ENCODE results near the gene HMCN2. TPM values are rescaled to one million over a fixed set of nuclear protein-coding genes. Genes with fewer than 3 reads are reported as not detected.

Gene HMCN2
- total RNA-seq, 1 experiment from 2014 or later, result 5.6 TPM

DNA sequence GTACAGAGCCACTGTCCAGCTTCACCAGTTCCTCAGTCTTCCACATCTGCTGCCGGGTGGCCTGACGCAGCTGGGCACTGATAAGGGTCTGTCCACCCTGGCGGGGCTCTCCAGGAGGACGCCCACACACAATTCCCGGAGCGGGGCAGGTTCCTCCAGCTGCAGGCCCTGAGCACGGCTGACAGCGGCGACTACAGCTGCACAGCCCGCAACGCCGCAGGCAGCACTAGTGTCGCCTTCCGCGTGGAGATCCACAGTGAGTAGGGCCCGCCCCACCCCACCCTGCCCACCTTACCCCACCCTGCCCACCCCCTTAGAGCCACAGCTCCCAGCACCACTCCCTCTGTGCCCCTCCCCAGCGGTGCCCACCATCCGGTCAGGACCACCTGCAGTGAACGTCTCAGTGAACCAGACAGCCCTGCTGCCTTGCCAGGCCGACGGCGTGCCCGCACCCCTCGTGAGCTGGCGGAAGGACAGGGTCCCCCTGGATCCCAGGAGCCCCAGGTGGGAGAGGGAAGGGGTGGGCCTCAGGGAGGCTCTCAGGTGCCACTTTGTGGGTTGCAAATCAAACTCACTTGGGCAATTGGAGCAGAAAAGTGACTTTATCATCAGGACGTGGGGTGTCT, 130.4 kb downstream of the HMCN2 start:
- Mint-ChIP-seq H3K27ac (no peak overlapping the region), H3K36me3 (peaks cover 5% of the 10 kb centered on the region; the same call in 1 of the 2 replicates), H3K9me3 (peaks cover 4% of the 10 kb centered on the region; the same call in 1 of the 2 replicates), H3K4me1 (peaks cover 6% of the 10 kb centered on the region), H3K27me3 (ENCODE audit: low read depth) (no peaks in the 10 kb centered on the region), H3K4me3 (no peak overlapping the region)
- CTCF ChIA-PET, result interaction anchor here (0.6 to 1.0 kb wide), 2 partner anchors 160 to 1060 kb away, joined by 3 read pairs; no protein-coding TSS in a partner anchor
- no peak for TF ChIP-seq NR3C1 (CRISPR knock-in tag; conservative IDR thresholded peaks at IDR 0.05; ENCODE audit: low read depth)
- TF ChIP-seq, protein P1, sequence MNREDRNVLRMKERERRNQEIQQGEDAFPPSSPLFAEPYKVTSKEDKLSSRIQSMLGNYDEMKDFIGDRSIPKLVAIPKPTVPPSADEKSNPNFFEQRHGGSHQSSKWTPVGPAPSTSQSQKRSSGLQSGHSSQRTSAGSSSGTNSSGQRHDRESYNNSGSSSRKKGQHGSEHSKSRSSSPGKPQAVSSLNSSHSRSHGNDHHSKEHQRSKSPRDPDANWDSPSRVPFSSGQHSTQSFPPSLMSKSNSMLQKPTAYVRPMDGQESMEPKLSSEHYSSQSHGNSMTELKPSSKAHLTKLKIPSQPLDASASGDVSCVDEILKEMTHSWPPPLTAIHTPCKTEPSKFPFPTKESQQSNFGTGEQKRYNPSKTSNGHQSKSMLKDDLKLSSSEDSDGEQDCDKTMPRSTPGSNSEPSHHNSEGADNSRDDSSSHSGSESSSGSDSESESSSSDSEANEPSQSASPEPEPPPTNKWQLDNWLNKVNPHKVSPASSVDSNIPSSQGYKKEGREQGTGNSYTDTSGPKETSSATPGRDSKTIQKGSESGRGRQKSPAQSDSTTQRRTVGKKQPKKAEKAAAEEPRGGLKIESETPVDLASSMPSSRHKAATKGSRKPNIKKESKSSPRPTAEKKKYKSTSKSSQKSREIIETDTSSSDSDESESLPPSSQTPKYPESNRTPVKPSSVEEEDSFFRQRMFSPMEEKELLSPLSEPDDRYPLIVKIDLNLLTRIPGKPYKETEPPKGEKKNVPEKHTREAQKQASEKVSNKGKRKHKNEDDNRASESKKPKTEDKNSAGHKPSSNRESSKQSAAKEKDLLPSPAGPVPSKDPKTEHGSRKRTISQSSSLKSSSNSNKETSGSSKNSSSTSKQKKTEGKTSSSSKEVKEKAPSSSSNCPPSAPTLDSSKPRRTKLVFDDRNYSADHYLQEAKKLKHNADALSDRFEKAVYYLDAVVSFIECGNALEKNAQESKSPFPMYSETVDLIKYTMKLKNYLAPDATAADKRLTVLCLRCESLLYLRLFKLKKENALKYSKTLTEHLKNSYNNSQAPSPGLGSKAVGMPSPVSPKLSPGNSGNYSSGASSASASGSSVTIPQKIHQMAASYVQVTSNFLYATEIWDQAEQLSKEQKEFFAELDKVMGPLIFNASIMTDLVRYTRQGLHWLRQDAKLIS (CRISPR knock-in tag; IDR thresholded peaks at IDR 0.05; ENCODE audit: borderline replicate concordance), result no peak
- TF ChIP-seq ZNF121 (CRISPR knock-in tag; IDR thresholded peaks at IDR 0.05), result no peak
- TF ChIP-seq, protein P2, sequence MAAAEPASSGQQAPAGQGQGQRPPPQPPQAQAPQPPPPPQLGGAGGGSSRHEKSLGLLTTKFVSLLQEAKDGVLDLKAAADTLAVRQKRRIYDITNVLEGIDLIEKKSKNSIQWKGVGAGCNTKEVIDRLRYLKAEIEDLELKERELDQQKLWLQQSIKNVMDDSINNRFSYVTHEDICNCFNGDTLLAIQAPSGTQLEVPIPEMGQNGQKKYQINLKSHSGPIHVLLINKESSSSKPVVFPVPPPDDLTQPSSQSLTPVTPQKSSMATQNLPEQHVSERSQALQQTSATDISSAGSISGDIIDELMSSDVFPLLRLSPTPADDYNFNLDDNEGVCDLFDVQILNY (CRISPR knock-in tag; IDR thresholded peaks at IDR 0.05), result no peak
- TF ChIP-seq, protein P3, sequence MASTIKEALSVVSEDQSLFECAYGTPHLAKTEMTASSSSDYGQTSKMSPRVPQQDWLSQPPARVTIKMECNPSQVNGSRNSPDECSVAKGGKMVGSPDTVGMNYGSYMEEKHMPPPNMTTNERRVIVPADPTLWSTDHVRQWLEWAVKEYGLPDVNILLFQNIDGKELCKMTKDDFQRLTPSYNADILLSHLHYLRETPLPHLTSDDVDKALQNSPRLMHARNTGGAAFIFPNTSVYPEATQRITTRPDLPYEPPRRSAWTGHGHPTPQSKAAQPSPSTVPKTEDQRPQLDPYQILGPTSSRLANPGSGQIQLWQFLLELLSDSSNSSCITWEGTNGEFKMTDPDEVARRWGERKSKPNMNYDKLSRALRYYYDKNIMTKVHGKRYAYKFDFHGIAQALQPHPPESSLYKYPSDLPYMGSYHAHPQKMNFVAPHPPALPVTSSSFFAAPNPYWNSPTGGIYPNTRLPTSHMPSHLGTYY (CRISPR knock-in tag; IDR thresholded peaks at IDR 0.05), result no peak
- TF ChIP-seq NR2C2 (CRISPR knock-in tag; IDR thresholded peaks at IDR 0.05), result no peak
- TF ChIP-seq ZNF219 (CRISPR knock-in tag; IDR thresholded peaks at IDR 0.05; ENCODE audit: borderline replicate concordance), result no peak
- TF ChIP-seq ETV6 (CRISPR knock-in tag; IDR thresholded peaks at IDR 0.05), result no peak
- TF ChIP-seq, protein P4, sequence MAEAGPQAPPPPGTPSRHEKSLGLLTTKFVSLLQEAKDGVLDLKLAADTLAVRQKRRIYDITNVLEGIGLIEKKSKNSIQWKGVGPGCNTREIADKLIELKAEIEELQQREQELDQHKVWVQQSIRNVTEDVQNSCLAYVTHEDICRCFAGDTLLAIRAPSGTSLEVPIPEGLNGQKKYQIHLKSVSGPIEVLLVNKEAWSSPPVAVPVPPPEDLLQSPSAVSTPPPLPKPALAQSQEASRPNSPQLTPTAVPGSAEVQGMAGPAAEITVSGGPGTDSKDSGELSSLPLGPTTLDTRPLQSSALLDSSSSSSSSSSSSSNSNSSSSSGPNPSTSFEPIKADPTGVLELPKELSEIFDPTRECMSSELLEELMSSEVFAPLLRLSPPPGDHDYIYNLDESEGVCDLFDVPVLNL (CRISPR knock-in tag; IDR thresholded peaks at IDR 0.05; ENCODE audit: borderline replicate concordance, low read depth), result no peak
- TF ChIP-seq SOX15 (CRISPR knock-in tag; IDR thresholded peaks at IDR 0.05), result no peak
- TF ChIP-seq JAZF1 (CRISPR knock-in tag; IDR thresholded peaks at IDR 0.05), result no peak
- TF ChIP-seq, protein P5, sequence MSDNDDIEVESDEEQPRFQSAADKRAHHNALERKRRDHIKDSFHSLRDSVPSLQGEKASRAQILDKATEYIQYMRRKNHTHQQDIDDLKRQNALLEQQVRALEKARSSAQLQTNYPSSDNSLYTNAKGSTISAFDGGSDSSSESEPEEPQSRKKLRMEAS (CRISPR knock-in tag; IDR thresholded peaks at IDR 0.05), result no peak
- no peak for TF ChIP-seq ZNF317 (CRISPR knock-in tag; IDR thresholded peaks at IDR 0.05; ENCODE audit: borderline replicate concordance, low read depth)
- TF ChIP-seq, protein P6, sequence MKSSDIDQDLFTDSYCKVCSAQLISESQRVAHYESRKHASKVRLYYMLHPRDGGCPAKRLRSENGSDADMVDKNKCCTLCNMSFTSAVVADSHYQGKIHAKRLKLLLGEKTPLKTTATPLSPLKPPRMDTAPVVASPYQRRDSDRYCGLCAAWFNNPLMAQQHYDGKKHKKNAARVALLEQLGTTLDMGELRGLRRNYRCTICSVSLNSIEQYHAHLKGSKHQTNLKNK (CRISPR knock-in tag; IDR thresholded peaks at IDR 0.05), result no peak
- TF ChIP-seq KAT7 (CRISPR knock-in tag; IDR thresholded peaks at IDR 0.05; ENCODE audit: borderline replicate concordance), result no peak
- no peak for TF ChIP-seq PRRX2 (CRISPR knock-in tag; IDR thresholded peaks at IDR 0.05)
- DNase-seq (ENCODE audit: low spot score), result no peak
- POLR2A ChIA-PET, result no interaction called here
- no peak for ATAC-seq

DNA sequence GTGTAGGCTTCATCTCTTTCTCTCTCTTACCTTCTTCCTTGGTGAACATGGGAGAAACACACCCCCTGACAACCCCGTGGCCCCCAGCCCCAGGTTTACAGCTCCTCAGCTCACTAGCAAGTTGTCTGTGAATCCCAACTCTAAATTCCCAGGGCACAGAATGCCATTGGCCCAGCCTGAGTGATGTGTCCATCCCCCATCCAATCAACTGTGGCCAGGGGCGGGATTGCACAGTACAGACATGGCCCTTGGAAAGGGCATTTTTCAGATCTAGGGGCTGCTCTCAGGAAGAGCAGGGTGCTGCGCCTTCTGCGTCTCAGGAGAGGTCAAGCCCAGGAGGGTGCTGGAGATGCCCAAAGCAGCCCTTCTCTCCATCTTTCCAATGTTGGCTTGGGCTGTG, 131.0 kb downstream of the HMCN2 start:
- TF ChIP-seq NFYB (CRISPR knock-in tag; conservative IDR thresholded peaks at IDR 0.05; ENCODE audit: low read depth) (peak; percentile 56), TP53 (CRISPR knock-in tag; IDR thresholded peaks at IDR 0.05) (no peak)
- TF ChIP-seq, protein P7, sequence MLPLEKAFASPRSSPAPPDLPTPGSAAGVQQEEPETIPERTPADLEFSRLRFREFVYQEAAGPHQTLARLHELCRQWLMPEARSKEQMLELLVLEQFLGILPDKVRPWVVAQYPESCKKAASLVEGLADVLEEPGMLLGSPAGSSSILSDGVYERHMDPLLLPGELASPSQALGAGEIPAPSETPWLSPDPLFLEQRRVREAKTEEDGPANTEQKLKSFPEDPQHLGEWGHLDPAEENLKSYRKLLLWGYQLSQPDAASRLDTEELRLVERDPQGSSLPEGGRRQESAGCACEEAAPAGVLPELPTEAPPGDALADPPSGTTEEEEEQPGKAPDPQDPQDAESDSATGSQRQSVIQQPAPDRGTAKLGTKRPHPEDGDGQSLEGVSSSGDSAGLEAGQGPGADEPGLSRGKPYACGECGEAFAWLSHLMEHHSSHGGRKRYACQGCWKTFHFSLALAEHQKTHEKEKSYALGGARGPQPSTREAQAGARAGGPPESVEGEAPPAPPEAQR (CRISPR knock-in tag; IDR thresholded peaks at IDR 0.05), result no peak
- Mint-ChIP-seq H3K27ac (no peak overlapping the region; the same call in 1 of the 2 replicates), H3K4me1 (peaks cover 6% of the 10 kb centered on the region), H3K4me3 (no peak overlapping the region), H3K36me3 (peaks cover 5% of the 10 kb centered on the region; the same call in 1 of the 2 replicates), H3K9me3 (peaks cover 4% of the 10 kb centered on the region; the same call in 1 of the 2 replicates), H3K27me3 (ENCODE audit: low read depth) (no peaks in the 10 kb centered on the region)
- ChIA-PET CTCF (no interaction called here), POLR2A (no interaction called here)
- ATAC-seq, result peak; percentile 57
- no peak for DNase-seq (ENCODE audit: low spot score)

Measured in WTC11 (cell line).